ENCODE measurements around the gene SNX18. TPM values are rescaled to one million over a fixed set of nuclear protein-coding genes. Genes with fewer than 3 reads are reported as not detected.
A peak's percentile ranks its signal among the peaks of the same experiment; 100 is the strongest.

The SNX18 gene
- total RNA-seq, 1 donor from 2014 or later: 28.6 TPM

DNA sequence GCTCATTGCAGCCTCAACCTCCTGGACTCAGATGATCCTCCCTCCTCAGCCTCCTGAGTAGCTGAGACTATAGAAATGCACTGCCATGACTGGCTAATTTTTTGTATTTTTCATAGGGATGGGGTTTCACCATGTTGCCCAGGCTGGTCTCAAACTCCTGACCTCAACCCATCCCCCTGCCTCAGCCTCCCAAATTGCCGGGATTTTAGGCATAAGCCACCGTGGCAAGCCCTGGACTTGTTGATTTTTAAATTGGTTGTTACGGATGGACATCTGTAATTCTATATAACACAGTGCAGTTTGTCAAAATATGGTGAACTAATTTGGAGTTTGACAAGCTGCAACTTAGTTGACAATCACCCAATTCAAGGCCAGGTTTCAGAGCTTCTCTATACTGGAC is 22.7 kb downstream of the SNX18 start:
- no peak for TF ChIP-seq CTCF (IDR thresholded peaks at IDR 0.05; ENCODE audit: unreplicated experiment)
- Mint-ChIP-seq H3K9me3 (ENCODE audit: low read depth) (no peaks in the 10 kb centered on the region), H3K27ac (no peak overlapping the region), H3K4me1 (ENCODE audit: low read depth) (peaks cover 9% of the 10 kb centered on the region), H3K27me3 (no peaks in the 10 kb centered on the region), H3K4me3 (ENCODE audit: low read depth) (no peak overlapping the region), H3K36me3 (ENCODE audit: insufficient read depth) (peaks cover 15% of the 10 kb centered on the region)
- no peak for DNase-seq (ENCODE audit: low spot score, unreplicated experiment)

DNA sequence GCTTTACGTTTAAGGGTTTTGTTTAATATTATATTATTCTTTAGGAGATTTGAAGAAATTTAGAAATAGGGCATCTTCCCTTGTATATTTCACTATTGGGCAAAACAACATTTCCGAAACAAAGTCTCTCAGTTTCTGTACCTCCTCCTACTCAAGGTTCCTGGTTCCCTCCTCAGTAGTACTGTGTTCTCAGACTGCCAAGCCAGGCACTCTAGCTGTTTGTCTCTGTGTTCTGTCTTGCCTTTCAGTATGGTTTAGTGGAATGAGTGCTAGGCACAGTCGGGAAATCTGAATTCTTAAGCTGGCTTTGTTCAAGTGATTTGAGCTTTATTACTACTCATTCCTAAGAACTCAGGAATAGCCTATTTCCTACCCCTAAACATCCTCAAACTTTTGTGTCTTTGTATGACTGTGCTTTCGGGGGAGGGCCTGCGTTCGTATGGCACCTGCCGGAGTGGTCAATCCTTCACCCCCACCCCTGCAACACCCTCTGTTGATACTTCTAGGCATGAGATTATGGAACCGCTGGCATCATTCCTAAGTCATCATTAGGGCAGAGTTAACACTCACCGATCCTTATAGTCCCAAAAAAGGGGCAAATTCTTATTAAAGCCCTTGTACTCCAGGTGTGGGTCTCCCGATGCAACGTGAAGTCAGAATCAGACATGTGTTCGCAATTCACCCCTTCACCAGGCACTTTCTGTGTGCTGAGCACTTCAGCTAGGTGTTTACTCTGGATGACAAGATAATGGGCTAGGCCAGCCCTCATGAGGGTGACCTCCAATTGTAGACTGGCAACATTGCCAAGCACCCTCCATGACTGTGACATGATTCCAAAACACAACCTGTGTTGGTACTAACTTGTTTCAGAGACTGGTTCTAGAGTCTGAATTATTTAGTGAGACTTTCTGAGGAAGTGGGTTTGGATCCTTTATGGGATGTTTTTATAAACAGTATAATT is 24.5 kb downstream of the SNX18 start:
- H3K36me3 Mint-ChIP-seq (ENCODE audit: insufficient read depth): peaks cover 11% of the 10 kb centered on the region
- H3K9me3 Mint-ChIP-seq (ENCODE audit: low read depth): no peaks in the 10 kb centered on the region
- DNase-seq (ENCODE audit: low spot score, unreplicated experiment): no peak
- peaks cover 9% of the 10 kb centered on the region for H3K4me1 Mint-ChIP-seq (ENCODE audit: low read depth)
- no peak overlapping the region for H3K4me3 Mint-ChIP-seq (ENCODE audit: low read depth)
- peak overlapping the region; percentile 59 for H3K27ac Mint-ChIP-seq
- TF ChIP-seq CTCF (IDR thresholded peaks at IDR 0.05; ENCODE audit: unreplicated experiment): no peak
- no peaks in the 10 kb centered on the region for H3K27me3 Mint-ChIP-seq

DNA sequence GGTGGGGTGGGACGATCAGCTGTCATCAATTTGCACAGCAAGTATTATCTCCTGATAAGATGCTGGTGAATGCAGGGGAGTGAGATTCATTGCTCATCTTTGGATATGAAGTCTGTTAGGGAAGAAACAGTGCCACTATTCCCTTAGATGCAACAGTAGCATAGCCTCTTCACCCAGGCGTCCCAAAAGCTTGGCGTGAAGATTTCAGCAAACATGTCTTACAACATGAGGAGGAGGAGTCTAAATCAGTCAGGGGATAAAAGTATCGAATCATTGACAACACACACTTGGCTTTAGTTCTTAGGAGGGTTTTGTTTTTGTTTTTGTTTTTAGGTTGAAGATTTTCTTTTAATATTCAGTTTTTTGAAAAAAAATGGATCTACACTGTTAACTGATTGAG is 26.5 kb downstream of the SNX18 start:
- TF ChIP-seq CTCF (IDR thresholded peaks at IDR 0.05; ENCODE audit: unreplicated experiment): no peak
- Mint-ChIP-seq H3K4me3 (ENCODE audit: low read depth) (no peak overlapping the region), H3K36me3 (ENCODE audit: insufficient read depth) (peaks cover 11% of the 10 kb centered on the region), H3K4me1 (ENCODE audit: low read depth) (peaks cover 8% of the 10 kb centered on the region), H3K27me3 (no peaks in the 10 kb centered on the region), H3K9me3 (ENCODE audit: low read depth) (no peaks in the 10 kb centered on the region), H3K27ac (no peak overlapping the region)
- no peak for DNase-seq (ENCODE audit: low spot score, unreplicated experiment)

DNA sequence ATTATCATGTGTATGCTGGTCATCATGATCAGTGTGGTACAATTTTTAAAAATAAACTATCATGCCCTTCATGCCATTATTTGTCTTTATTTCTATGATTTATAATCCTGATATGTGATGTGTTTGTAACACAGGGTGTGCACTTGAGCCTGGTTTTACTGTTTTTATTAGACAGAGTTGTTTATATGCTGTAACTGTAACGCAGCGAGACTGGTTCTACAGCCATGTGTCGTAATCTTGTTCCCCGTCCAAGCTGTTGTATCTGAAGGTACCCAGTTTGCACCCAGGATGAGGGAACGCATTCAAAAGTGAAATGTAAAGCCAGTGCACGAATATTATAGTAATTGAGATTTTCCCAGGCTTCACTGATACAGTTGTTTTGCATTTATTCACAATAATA is 28.2 kb downstream of the SNX18 start:
- Mint-ChIP-seq H3K27ac (no peak overlapping the region), H3K9me3 (ENCODE audit: low read depth) (no peaks in the 10 kb centered on the region), H3K4me3 (ENCODE audit: low read depth) (no peak overlapping the region), H3K36me3 (ENCODE audit: insufficient read depth) (peaks cover 13% of the 10 kb centered on the region), H3K4me1 (ENCODE audit: low read depth) (peaks cover 8% of the 10 kb centered on the region), H3K27me3 (no peaks in the 10 kb centered on the region)
- TF ChIP-seq CTCF (IDR thresholded peaks at IDR 0.05; ENCODE audit: unreplicated experiment): no peak
- no peak for DNase-seq (ENCODE audit: low spot score, unreplicated experiment)

- TF ChIP-seq CTCF (IDR thresholded peaks at IDR 0.05; ENCODE audit: unreplicated experiment): no peak
- H3K36me3 Mint-ChIP-seq (ENCODE audit: insufficient read depth): peaks cover 17% of the 10 kb centered on the region
- H3K4me3 Mint-ChIP-seq (ENCODE audit: low read depth): no peak overlapping the region
- H3K27ac Mint-ChIP-seq: no peak overlapping the region
- peaks cover 3% of the 10 kb centered on the region for H3K4me1 Mint-ChIP-seq (ENCODE audit: low read depth)
- no peaks in the 10 kb centered on the region for H3K9me3 Mint-ChIP-seq (ENCODE audit: low read depth)
- H3K27me3 Mint-ChIP-seq: no peaks in the 10 kb centered on the region
- no peak for DNase-seq (ENCODE audit: low spot score, unreplicated experiment)
These were observed 30.2 kb downstream of the SNX18 start for GRCh38 chr5:54547711-54548250.
